ENCODE data around the gene B3GALT4.

B3GALT4 gene

GRCh38 chr6:33243476-33243875 is 33.4 kb upstream of the B3GALT4 start:
- no peak overlapping the region for H3K9ac ChIP-seq (ENCODE audit: low read length)
- no peaks in the 10 kb centered on the region for H3K9me3 ChIP-seq (ENCODE audit: low read length)
- no peak overlapping the region for H3K27ac ChIP-seq (ENCODE audit: low read depth, low read length, poor library complexity, severe bottlenecking)
- H2AFZ ChIP-seq (ENCODE audit: low read length) = no peak overlapping the region
- H3K4me3 ChIP-seq (ENCODE audit: low read depth, low read length, poor library complexity, severe bottlenecking) = no peak overlapping the region
- H3K27me3 ChIP-seq (ENCODE audit: insufficient read depth, low read length) = no peaks in the 10 kb centered on the region
- H3K4me2 ChIP-seq (ENCODE audit: low read length) = no peak overlapping the region
- no peaks in the 10 kb centered on the region for H4K20me1 ChIP-seq (ENCODE audit: insufficient read depth, low read length)
- TF ChIP-seq, protein P1, sequence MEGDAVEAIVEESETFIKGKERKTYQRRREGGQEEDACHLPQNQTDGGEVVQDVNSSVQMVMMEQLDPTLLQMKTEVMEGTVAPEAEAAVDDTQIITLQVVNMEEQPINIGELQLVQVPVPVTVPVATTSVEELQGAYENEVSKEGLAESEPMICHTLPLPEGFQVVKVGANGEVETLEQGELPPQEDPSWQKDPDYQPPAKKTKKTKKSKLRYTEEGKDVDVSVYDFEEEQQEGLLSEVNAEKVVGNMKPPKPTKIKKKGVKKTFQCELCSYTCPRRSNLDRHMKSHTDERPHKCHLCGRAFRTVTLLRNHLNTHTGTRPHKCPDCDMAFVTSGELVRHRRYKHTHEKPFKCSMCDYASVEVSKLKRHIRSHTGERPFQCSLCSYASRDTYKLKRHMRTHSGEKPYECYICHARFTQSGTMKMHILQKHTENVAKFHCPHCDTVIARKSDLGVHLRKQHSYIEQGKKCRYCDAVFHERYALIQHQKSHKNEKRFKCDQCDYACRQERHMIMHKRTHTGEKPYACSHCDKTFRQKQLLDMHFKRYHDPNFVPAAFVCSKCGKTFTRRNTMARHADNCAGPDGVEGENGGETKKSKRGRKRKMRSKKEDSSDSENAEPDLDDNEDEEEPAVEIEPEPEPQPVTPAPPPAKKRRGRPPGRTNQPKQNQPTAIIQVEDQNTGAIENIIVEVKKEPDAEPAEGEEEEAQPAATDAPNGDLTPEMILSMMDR (IDR thresholded peaks at IDR 0.05; ENCODE audit: low read length) = no peak
- TF ChIP-seq EZH2 (IDR thresholded peaks at IDR 0.05; ENCODE audit: borderline replicate concordance, low read length) = no peak
- no peaks in the 10 kb centered on the region for H3F3A ChIP-seq (ENCODE audit: insufficient read depth, low read length)
- H3K4me1 ChIP-seq (ENCODE audit: insufficient read depth, low read length, severe bottlenecking) = peaks cover 7% of the 10 kb centered on the region
- no peaks in the 10 kb centered on the region for H3K79me2 ChIP-seq (ENCODE audit: insufficient read depth, low read length)
- no peaks in the 10 kb centered on the region for H3K9me2 ChIP-seq (ENCODE audit: low read depth, low read length)
- H3K36me3 ChIP-seq (ENCODE audit: insufficient read depth, low read length) = no peaks in the 10 kb centered on the region

- Histone ChIP-seq H3K9me2 (ENCODE audit: low read depth, low read length) (no peaks in the 10 kb centered on the region), H4K20me1 (ENCODE audit: insufficient read depth, low read length) (no peaks in the 10 kb centered on the region), H3K4me2 (ENCODE audit: low read length) (peak overlapping the region; percentile 93), H3K9ac (ENCODE audit: low read length) (peak overlapping the region; percentile 68; the same call in 1 of the 2 replicates), H3K4me1 (ENCODE audit: insufficient read depth, low read length, severe bottlenecking) (peaks cover 24% of the 10 kb centered on the region), H3K9me3 (ENCODE audit: low read length) (no peaks in the 10 kb centered on the region), H3K36me3 (ENCODE audit: insufficient read depth, low read length) (peaks cover 12% of the 10 kb centered on the region; the same call in 1 of the 2 replicates), H2AFZ (ENCODE audit: low read length) (no peak overlapping the region), H3K4me3 (ENCODE audit: low read depth, low read length, poor library complexity, severe bottlenecking) (peak overlapping the region; percentile 76), H3K27me3 (ENCODE audit: insufficient read depth, low read length) (no peaks in the 10 kb centered on the region), H3K27ac (ENCODE audit: low read depth, low read length, poor library complexity, severe bottlenecking) (peak overlapping the region; percentile 66), H3F3A (ENCODE audit: insufficient read depth, low read length) (no peaks in the 10 kb centered on the region), H3K79me2 (ENCODE audit: insufficient read depth, low read length) (no peaks in the 10 kb centered on the region)
- TF ChIP-seq, protein P1 (IDR thresholded peaks at IDR 0.05; ENCODE audit: low read length) = peak; percentile 82
- no peak for TF ChIP-seq EZH2 (IDR thresholded peaks at IDR 0.05; ENCODE audit: borderline replicate concordance, low read length)
Measured at GRCh38 chr6:33247977-33248642, 28.8 kb upstream of the B3GALT4 start.

- Histone ChIP-seq H3K9me3 (ENCODE audit: low read length) (no peaks in the 10 kb centered on the region), H3K36me3 (ENCODE audit: insufficient read depth, low read length) (peaks cover 12% of the 10 kb centered on the region; the same call in 1 of the 2 replicates), H3K4me2 (ENCODE audit: low read length) (peak overlapping the region; percentile 93), H3K27ac (ENCODE audit: low read depth, low read length, poor library complexity, severe bottlenecking) (peak overlapping the region; percentile 66), H4K20me1 (ENCODE audit: insufficient read depth, low read length) (no peaks in the 10 kb centered on the region), H3K4me3 (ENCODE audit: low read depth, low read length, poor library complexity, severe bottlenecking) (peak overlapping the region; percentile 76), H3K4me1 (ENCODE audit: insufficient read depth, low read length, severe bottlenecking) (peaks cover 24% of the 10 kb centered on the region), H3K9me2 (ENCODE audit: low read depth, low read length) (no peaks in the 10 kb centered on the region), H3K79me2 (ENCODE audit: insufficient read depth, low read length) (no peaks in the 10 kb centered on the region), H2AFZ (ENCODE audit: low read length) (no peak overlapping the region), H3K27me3 (ENCODE audit: insufficient read depth, low read length) (no peaks in the 10 kb centered on the region), H3K9ac (ENCODE audit: low read length) (peak overlapping the region; percentile 68), H3F3A (ENCODE audit: insufficient read depth, low read length) (no peaks in the 10 kb centered on the region)
- no peak for TF ChIP-seq EZH2 (IDR thresholded peaks at IDR 0.05; ENCODE audit: borderline replicate concordance, low read length)
- TF ChIP-seq, protein P1 (IDR thresholded peaks at IDR 0.05; ENCODE audit: low read length) = peak; percentile 17; the same call in 1 of the 2 replicates
Measured at GRCh38 chr6:33248643-33248931, 28.3 kb upstream of the B3GALT4 start.
